Upper lobe of right lung (tissue), 1 donor: ENCODE data around the gene GPR3. TPM values are rescaled to one million over a fixed set of nuclear protein-coding genes. Genes with fewer than 3 reads are reported as not detected.
"Not testable (repeated sequence)": the region's sequence is repeated elsewhere in the genome, so short reads cannot be mapped to it uniquely, and the experiment has no call there.

Experiments
- ATAC-seq: fragments of 200-7000 bp; cut with Tn5 transposase; one replicate; pipeline ENCODE4 v1.9.1; 2020; ENCODE audit warnings: mild to moderate bottlenecking, moderate library complexity
- DNase-seq: peaks from one replicate; pipeline ENCODE4 v3.0.0-alpha.2; 2020
- H3K27ac ChIP-seq: fragments of 200-600 bp; one replicate; pipeline ENCODE4 v1.8.0; 2022
- H3K27me3 ChIP-seq: fragments of 200-600 bp; one replicate; pipeline ENCODE4 v1.8.0; 2022; ENCODE audit warnings: mild to moderate bottlenecking
- H3K36me3 ChIP-seq: fragments of 200-600 bp; one replicate; pipeline ENCODE4 v1.8.0; 2022
- H3K4me1 ChIP-seq: fragments of 200-600 bp; one replicate; pipeline ENCODE4 v1.8.0; 2022
- H3K4me3 ChIP-seq: fragments of 200-600 bp; one replicate; pipeline ENCODE4 v1.8.0; 2022; ENCODE audit warnings: mild to moderate bottlenecking
- H3K9me3 ChIP-seq: fragments of 200-600 bp; one replicate; pipeline ENCODE4 v1.8.0; 2022
- CTCF ChIP-seq: fragments of 200-600 bp; IDR thresholded peaks from one replicate; pipeline ENCODE4 v1.8.0; 2022; ENCODE audit warnings: antibody characterized with exemption
- intact Hi-C: fragments of 100-400 bp; cut with DNase I; formaldehyde crosslinking; loops from one replicate; pipeline ENCODE4 v1.11.0; 2022
- total RNA-seq: library from RNA; stranded (reverse); fragmentation: NEBNext Ultra II Directional; extraction: Animal tissue kit (Norgen Biotek cat#: 25700); gene quantifications from one replicate; pipeline ENCODE4 v1.2.1, GENCODE V29; 2021
- donor health status: DM: no; HTN: yes; CAD: no; lungs with severe emphysema.

Gene GPR3
- total RNA-seq, 1 donor from 2014 or later: 0.90 TPM

- peak; percentile 68 for ATAC-seq
- DNase-seq: no peak
- intact Hi-C loops: no loop called here
- peaks cover 88% of the 10 kb centered on the region for H3K4me1 ChIP-seq
- no peak for TF ChIP-seq CTCF
- peak overlapping the region; percentile 86 for H3K27ac ChIP-seq
- no peaks in the 10 kb centered on the region for H3K9me3 ChIP-seq
- H3K27me3 ChIP-seq: no peaks in the 10 kb centered on the region
- peaks cover 23% of the 10 kb centered on the region for H3K36me3 ChIP-seq
- no peak overlapping the region for H3K4me3 ChIP-seq
Measured at GRCh38 chr1:27430903-27431600, 38.6 kb downstream of the GPR3 start.

GRCh38 chr1:27431601-27431940, 39.1 kb downstream of the GPR3 start:
- ATAC-seq: no peak
- intact Hi-C loops: no loop called here
- TF ChIP-seq CTCF: no peak
- peak overlapping the region; percentile 86 for H3K27ac ChIP-seq
- H3K4me1 ChIP-seq: peaks cover 93% of the 10 kb centered on the region
- DNase-seq: no peak
- no peaks in the 10 kb centered on the region for H3K9me3 ChIP-seq
- H3K27me3 ChIP-seq: no peaks in the 10 kb centered on the region
- no peak overlapping the region for H3K4me3 ChIP-seq
- peaks cover 20% of the 10 kb centered on the region for H3K36me3 ChIP-seq

GRCh38 chr1:27432725-27433124, 40.3 kb downstream of the GPR3 start:
- DNase-seq, ATAC-seq, H3K9me3 ChIP-seq, H3K36me3 ChIP-seq, intact Hi-C loops, H3K27me3 ChIP-seq, H3K4me3 ChIP-seq: not testable (repeated sequence)
- Histone ChIP-seq H3K4me1 (peaks cover 93% of the 10 kb centered on the region), H3K27ac (peak overlapping the region; percentile 19)

GRCh38 chr1:27433706-27434105, 41.3 kb downstream of the GPR3 start:
- no peaks in the 10 kb centered on the region for H3K27me3 ChIP-seq
- ATAC-seq (no peak), DNase-seq (no peak)
- intact Hi-C loops: no loop called here
- no peaks in the 10 kb centered on the region for H3K9me3 ChIP-seq
- no peak overlapping the region for H3K4me3 ChIP-seq
- H3K27ac ChIP-seq: peak overlapping the region; percentile 80
- H3K4me1 ChIP-seq: peaks cover 93% of the 10 kb centered on the region
- TF ChIP-seq CTCF: no peak
- H3K36me3 ChIP-seq: no peaks in the 10 kb centered on the region

- Histone ChIP-seq H3K4me1 (peaks cover 78% of the 10 kb centered on the region), H3K27ac (peak overlapping the region; percentile 80), H3K27me3 (no peaks in the 10 kb centered on the region), H3K36me3 (no peaks in the 10 kb centered on the region), H3K9me3 (no peaks in the 10 kb centered on the region), H3K4me3 (no peak overlapping the region)
- intact Hi-C loops: no loop called here
- DNase-seq (no peak), ATAC-seq (peak; percentile 86)
- TF ChIP-seq CTCF: no peak
Measured at GRCh38 chr1:27435566-27436203, 43.3 kb downstream of the GPR3 start.
